Kidney glomerular epithelial cell (primary cell): Measurements from ENCODE around the gene STPG4.
"Not testable (repeated sequence)": the region's sequence is repeated elsewhere in the genome, so short reads cannot be mapped to it uniquely, and the experiment has no call there.

Experiments used
- DNase-seq: peaks from one replicate; lab custom pipeline; 2025; lab: John Stamatoyannopoulos, UW

Gene STPG4

DNA sequence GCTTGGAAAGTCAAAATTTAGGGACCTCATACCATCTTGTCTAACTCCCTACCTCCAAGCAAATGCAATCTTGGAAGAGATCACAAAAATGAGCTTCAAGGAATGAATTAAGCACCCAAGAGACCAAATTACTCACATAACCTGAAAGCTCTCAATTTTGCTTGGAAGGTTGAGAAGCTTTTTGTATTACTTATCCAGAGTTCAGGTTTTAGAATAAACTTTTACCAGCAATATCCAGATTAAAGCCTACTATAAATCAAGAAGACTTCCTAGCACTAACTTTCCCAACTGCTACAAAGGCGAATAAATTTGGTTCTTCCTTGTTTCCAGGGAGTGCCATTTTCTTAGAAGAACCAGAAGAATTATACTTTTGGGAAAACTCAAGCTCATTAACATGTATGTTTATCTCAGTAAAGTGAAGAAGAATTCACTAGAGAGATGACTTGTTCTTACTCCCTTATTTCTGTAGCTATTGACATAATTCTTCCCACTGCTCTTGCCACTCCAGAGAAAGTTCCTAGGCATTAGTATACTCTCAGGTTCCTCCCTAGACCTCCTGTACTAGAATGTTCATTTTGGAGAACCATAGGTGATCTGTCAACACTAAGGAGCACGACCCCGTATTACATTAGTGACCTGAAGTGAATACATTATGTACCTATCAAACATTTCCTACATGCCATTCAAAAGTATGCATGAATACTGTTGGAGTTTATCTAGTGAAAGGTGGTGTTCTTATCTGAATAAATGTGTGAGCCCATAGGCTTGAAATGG lies 18.0 kb upstream of the STPG4 start:
- DNase-seq, result peak; percentile 38

DNA sequence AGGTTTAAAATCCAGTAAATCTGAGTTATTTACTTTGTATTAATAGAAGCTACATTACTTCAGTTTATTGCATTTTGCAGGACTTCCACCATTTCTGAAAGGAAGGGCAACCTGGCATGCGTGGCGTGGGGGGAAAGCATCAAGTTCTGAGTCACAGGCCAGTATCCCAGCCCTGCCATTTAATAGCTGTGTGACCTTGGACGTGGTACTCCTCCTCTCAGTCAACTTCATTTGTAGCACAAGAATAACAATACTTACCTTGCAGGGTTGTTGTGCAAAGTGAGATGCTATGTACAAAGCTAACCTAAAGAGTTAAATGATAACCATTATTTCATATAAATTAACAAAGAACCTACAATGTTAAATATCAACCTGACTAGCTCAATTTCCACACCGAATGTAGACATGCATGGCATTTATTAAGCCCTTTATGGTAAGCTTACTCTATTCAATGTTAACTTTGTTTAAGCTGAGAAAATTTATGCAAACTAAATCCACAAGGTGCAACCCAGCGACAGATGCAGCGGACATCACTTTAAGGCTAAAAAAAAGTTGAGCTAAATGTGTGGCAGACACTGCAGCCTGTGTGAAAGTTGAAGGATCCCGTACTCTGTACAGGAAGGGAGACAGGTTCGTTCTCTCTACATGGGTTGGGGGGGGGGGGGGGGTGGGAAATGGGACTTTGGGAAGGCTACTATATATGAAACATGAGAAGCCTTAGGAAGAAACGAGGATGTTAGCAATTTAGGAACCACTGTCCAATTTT lies 17.2 kb upstream of the STPG4 start:
- peak; percentile 49 for DNase-seq

DNA sequence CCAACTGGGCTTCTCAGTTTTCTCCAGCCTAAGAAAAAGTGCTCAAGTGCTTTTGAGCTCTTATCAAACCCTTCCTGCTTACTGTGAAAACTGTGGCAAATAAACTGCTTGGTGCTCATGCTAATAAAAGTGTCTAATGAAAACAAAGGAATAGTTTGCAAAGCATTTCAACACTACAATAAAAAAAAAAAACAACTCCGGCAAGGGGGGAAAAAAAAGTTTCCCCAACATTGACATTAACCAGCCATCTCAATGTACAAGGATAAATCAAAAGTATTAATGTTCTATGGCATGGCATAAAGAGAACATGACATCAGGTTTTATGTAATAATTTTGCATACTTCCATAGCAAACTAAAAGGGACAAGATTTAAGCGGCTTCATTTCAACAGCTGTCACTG lies 14.7 kb upstream of the STPG4 start:
- DNase-seq, result no peak

DNA sequence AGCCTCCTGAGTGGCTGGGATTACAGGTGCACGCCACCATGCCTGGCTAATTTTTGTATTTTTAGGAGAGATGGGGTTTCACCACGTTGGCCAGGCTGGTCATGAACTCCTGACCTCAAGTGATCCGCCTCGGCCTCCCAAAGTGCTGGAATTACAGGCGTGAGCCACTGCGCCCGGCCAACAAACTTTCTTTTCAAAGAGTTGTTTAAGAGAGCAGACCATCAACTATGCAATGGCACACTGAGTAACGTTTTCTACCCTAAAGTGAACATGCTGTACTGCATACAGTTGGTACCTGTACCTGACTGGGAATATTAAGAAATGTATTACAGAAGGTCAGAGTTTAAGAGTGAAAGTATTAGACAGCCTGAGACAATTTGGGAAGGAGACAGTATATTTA lies 13.8 kb upstream of the STPG4 start:
- DNase-seq, result not testable (repeated sequence)

DNA sequence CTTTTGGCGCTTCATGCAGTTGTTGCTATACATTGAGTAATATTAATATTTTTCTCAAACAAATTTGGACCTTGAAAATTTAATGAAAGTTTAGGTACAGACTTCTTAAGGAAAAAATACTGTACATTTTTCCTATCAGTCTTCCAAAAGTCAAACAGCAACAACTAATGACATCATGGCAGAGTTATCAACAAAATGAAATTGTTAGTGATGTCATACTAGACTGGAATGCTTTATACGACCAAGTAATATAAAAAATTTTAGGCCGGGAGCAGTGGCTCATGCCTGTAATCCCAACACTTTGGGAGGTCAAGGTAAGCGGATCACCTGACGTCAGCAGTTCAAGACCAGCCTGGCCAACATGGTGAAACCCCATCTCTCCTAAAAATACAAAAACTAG lies 12.0 kb upstream of the STPG4 start:
- no peak for DNase-seq

DNA sequence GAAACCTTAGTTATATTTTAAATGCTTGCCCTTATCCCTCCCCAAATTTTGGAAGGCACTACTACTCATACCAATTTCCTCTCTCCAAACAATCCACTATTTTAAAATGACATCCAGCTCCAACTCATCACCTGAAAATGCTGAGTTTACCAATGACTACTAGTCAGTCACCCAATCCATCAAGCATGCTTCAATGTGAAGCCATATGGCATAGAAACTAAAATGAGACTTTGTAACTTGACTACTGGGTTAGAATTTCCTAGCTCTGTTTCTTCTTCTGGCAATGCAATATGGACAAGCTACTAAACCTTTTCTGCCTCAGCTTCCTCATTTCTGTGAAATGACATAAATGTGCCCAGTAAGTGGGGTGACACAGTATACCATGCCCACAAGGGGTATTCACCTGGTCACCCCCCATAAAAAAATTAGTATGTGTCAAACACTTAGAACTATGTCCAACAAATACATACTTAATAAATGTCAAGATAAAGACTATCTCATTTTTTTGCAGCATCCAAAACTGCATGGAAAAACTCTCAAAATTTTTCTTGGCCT lies 10.0 kb upstream of the STPG4 start:
- no peak for DNase-seq

DNA sequence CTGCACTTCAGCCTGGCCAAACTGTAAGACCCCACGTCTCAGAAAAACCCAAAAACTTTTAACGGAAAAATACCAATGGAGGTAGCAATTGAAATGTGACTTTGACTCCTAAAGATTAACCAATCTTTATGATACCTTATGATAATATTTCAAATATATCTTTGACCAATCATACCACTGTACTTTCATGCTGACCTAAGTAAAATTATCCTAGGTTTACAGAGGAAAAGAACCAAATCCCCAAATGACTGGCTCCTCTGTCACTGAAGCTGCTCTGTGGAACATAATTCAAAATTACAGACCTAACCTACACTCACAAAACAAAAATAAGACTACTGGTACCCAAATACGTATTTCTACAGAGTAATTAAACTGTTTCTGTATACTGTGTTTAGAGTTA lies 7.7 kb upstream of the STPG4 start:
- DNase-seq, result no peak

DNA sequence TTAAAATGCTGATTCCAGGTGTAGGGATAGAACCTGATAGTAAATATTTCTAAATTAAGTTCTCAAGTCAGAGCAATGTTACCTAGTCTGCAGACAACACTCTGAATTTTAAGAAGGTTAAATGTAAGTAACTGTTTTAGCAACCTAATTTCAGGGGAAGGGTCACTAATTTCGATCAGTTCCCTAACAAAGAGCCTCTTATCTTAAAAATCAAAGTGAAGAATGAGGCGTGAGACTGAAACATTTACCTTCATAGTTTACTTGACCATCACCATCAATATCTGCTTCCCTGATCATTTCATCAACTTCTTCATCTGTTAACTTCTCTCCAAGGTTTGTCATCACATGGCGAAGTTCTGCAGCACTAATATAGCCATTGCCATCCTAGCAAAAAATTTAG lies 6.4 kb upstream of the STPG4 start:
- DNase-seq, result no peak

DNA sequence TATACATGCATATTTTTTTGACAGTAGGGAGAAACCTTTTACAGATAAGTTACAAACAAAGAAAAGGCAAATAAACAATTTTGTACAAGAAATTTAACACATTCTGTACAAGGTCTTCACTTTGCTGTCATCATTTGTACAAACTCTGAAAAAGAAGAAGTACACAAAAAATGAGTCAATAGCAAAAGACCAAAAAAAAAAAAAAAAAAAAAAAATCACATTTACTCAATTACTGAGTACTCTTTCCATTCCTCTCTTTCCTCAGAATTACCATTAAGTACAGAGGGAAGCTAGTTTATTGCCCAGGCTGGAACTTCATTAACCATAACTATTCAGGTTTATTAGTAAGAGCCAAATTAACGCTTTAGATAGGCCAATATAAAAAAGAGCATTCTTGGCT lies 5.6 kb upstream of the STPG4 start:
- DNase-seq, result no peak

DNA sequence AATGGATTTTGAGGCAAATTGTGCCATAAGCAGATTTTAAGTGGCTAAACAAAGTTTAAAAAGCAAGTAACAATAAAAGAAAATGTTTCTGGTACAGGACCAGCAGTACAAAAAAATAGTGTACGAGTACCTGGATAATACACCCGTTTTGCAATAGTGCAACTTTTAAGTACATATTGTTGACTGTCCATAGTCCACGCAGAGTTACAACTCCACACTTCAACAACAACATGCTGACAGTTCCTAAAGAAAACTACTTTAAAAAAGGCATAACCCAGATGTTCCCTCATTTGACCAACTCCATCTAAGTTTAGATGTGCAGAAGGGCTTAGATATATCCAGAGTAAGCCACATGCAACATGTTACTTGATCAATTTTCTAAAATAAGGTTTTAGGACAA lies 5.1 kb upstream of the STPG4 start:
- no peak for DNase-seq

DNA sequence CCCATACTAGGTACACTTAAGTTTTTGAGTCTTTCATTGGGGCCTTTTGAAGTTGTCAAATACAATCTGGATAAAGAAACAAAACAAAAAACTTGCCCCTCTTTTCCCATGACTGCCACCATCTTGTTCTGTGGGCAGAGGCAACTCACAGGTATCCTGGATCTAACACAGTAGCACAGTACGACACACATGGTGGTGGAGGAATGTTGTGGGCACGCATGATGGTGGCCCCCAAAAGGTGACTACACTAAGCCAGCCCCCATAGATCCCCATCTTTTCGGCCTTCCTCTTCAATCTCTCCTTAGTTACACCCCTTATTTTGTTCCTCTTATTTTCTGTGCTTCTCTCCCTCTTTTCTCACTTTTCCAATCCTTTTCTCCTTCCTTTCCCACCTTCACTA lies 4.5 kb upstream of the STPG4 start:
- no peak for DNase-seq

DNA sequence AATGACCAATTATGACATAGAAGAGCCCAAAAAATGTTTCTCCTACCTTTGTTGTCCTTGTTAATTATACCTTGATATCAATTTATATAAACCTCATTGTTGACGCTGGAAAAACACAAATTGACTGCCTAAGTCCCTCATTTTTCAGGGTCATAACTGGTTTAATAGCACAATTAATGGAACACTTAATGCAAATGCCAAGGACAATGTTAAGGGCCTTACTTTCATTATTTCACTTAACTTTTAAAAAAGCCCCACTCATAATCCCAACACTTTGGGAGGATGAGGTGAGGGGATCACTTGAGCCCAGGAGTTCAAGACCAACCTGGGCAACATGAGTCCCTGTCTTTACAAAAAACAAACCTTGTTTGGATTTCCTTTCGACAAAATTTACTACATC lies 3.5 kb upstream of the STPG4 start:
- no peak for DNase-seq

DNA sequence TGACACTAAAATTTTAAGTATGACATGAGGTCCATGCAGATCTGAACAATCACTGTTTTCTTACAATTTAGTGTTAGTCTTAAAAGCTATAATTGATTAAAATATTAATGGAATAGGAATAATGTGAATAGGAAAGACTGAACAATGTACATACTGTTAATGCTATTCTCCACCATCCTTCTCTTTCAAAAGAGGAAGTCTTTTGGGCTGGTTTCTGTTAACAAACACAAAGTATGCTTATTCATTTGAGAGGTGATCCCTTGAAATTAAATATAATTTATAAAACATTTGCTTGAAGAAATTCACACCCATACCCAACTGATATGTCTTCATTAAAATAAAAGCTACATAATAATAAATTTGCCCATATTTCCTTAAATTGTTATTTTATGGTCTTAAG lies 2.3 kb downstream of the STPG4 start:
- DNase-seq, result no peak

DNA sequence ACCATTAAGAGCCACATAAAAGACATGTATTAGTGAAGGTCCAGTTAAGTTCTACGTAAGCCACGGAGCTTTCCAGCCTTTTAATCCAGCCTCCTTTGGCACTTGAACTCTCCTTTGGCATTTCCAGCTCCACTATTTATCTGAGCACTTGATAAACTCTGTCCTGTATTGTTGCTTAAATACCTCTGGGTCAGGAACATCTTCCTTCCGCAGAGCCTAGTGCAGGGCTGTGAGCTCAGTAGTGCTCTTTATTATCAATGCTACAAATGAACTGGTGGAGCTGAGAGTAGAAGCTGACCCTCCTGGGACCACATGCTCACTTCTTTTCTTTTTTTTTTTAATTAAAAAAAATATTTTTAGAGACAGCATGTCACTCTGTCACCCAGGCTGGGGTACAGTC lies 4.9 kb downstream of the STPG4 start:
- no peak for DNase-seq

DNA sequence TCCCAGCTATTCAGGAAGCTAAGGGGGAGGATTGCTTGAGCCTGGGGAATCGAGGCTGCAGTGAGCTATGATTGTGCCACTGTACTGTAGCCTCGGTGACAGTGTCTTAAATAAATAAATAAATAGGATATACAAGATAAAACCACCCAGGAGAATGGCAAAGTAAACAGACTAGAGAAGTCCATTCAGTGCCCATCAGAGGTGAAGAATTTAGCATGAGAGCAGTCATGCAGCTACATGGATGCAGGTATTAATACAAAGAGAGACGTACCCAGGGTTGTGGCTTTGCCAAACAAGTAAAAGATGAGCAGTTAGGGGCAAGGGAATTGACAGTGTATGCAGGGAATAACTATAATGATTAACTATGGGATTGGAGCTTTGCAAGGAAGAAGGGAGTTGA lies 8.1 kb downstream of the STPG4 start:
- peak; percentile 37 for DNase-seq

DNA sequence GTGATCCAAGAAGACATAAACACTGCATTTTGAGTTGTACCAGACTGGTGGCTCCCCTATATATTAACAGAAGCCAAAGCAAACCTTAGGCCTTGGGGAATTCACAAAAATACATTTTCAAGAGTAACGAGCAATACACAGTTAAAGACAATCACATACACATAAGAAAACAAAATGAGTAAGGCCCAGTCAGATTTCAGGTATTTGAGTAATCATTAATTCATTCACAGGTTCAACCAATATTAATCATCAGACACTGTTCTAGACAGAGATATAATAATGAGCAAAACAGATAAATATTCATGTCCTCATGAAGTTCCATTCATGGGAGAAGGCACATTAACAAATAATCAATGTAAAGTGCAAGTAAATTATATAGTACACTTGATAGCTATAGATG lies 9.6 kb downstream of the STPG4 start:
- DNase-seq, result peak; percentile 79

DNA sequence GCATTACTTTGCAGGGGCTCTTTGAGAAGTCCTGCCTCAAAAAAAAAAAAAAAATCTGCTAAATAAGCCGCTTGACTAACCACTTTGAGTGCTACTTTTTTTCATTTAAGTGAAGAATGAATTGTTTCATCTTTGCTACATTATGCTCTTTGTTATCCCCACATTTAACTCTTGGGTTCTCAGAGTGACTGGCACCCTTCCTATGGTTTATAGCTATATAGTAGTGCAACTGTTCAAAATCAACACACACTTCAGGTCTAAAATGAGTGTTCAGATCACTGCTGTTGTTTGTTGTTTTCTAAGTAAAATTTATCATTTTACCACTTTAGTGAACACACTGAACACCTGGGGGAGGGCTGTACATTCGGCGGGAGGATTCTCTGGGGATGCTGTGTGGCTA lies 13.6 kb downstream of the STPG4 start:
- DNase-seq, result no peak

DNA sequence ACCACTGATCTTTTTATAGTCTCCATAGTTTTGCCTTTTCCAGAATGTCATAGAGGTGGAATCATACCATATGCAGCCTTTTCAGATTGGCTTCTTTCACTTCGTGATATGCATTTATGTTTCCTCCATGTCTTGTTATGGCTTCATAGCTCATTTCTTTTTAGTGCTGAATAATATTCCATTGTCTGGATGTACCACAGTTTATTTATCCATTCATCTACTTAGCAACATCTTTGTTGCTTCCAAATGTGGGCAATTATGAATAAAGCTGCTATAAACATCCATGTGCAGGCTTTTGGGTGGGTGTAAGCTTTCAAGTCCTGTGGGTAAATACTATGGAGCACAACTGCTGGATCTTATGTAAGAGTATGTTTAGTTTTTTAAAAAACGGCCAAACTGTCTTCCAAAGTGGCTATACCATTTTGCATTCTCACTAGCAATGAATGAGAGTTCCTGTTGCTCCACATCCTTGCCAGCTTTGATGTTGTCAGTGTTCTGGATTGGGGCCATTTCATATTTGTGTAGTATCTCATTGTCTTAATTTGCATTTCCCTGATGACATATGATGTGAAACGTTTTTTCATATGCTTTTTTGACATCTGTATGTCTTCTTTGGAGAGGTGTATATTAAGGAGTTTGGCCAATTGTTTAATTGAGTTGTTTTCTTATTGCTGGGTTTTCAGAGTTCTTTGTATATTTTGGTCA lies 20.6 kb downstream of the STPG4 start:
- no peak for DNase-seq

DNA sequence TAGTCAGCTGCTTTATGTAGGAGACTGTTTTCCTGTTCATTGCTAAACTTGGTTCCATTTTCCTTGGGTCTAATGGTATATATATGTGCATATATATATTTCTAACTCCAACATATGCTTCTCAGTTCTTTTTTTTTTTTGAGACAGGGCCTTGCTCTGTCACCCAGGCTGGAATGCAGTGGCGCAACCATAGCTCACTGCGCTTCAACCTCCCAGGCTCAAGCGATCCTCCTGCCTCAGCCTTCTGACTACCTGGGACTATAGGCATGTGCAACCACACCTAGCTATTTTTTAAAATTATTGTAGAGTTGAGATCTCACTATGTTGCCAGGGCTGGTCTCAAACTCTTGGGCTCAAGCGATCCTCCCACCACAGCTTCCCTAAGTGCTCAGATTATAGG lies 22.1 kb downstream of the STPG4 start:
- no peak for DNase-seq

DNA sequence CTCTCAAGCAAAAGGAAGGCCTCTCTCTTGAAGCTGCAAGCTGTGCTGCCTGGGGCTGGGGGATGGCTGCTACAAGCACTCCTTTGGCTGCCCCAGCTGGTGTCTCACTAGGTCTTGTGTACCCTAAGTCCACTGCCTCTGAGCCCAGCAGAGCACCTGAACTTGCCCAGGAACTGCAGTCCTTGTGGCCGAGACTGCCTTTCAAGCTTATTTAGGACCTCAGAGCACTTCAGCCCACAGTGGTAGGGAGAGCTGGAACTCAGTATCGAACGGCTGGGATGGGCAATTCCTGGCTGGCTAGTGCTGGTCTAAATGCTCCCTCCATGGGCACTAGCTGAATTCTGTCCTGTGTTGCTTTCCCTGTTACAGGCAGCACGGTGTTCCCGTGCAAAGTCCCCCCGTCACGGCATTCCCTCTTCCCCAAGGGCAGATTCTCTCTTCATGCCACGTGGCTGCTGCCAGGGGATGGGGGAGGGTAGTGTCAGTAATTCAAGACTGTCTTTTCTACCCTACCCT lies 25.9 kb downstream of the STPG4 start:
- no peak for DNase-seq

DNA sequence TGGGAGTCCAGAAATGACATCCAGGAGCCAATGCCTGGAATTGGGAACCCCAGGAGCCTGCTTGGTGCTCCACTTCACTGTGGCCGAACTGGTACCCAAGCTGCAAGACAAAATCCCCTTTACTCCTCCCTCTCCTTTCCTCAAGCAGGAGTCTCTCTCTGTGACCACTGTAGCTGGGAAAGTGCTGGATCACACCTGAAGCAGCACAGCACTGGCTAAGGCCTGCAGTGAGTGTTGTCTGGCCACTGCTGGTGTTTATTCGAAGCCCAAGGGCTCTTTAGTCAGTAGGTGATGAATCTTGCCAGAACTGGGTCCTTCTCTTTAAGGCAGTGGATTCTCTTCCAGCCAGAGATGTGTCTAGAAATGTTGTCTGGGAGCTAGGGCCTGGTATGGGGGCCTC lies 26.4 kb downstream of the STPG4 start:
- DNase-seq, result no peak

DNA sequence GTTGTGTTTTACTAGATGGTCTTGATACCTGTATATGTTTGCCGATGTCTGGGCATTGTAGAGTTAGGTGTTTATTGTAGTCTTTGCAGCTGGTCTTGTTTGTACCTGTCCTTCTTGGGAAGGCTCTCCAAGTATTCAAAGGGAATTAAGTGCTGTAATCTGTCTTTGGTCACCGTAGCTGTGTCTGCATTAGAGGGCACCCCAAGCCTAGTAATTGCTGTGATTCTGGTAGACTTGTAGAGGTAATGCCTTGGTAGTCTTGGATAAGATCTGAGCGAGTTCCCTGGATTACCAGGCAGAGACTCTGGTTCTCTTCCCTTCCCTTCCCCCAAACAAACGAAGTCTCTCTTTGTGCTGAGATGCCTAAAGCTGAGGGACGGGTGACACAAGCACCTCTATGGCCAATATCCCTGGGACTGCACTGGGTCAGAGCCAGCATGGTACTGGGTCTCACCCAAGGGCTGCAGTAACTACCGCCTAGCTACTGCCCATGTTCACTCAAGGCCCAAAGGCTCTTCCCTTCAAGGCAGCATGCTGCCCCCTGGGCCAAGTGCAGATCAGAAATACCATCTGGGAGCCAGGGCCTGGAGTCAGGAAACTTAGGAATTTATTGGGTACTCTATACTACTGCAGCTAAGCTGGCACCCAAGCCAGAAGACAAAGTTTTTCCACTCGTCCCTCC lies 27.1 kb downstream of the STPG4 start:
- no peak for DNase-seq
